Omental fat pad (tissue), 4 donors: ENCODE results near the gene MTG1. TPM values are rescaled to one million over a fixed set of nuclear protein-coding genes. Genes with fewer than 3 reads are reported as not detected.

ENCODE experiments used
- ATAC-seq: fragments of 150-250 bp; one replicate; pipeline ENCODE4 v1.9.1; 2016; ENCODE audit warnings: mild to moderate bottlenecking, moderate library complexity; ENCODE audit not compliant: low FRiP score
- DNase-seq: peaks from one replicate; pipeline ENCODE4 v3.0.0-alpha.2; 2019; ENCODE audit warnings: low spot score
- total RNA-seq, 4 donors: library from RNA; depleted of rRNA; stranded (reverse); fragments of >200 nt; gene quantifications; one replicate each; pipeline ENCODE4 v1.1.0, GENCODE V29; 2016
- TF ChIP-seq, protein P1 (sequence below), 3 donors: fragments of 450-650 bp; IDR thresholded peaks; one replicate each; pipeline ENCODE4 v1.5.1; 2016 to 2017; ENCODE audit warnings: antibody characterized with exemption in 3 of 3, mild to moderate bottlenecking in 3 of 3, moderate library complexity in 2 of 3

MTG1 gene
- total RNA-seq, 4 donors from 2014 or later = 14.6 to 30.9 (median 21.3) TPM

DNA sequence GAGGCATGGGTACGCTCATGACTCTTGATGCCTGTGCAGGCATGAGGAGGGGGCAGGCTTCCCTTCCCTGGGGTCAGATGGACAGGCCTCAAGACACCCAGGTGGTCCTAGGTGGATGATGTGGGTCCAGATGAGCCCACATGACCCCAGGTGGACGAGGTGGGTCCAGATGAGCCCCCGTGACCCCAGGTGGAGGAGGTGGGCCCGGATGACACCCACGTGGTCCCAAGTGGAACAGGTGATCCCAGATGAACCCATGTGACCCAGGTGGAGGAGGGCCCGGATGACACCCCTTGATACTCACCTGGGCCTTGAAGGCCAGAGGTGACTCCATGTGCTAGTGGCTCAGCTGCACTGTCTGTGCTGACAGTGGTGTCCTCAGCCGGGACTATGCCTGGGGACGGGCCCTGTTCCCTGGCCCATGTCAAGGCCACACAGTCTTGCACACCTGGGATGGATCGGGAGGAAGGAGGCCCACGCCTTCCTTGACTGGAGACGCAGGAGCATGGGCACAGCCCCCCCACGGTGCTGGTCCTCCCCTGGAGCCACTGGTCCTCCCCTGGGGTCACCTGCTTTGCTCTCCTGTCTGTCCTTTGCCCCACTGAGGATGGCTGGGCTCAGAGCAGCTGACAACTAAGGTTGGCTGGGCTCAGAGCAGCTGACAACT is 43.5 kb upstream of the MTG1 start:
- no peak for ATAC-seq
- TF ChIP-seq, protein P1, sequence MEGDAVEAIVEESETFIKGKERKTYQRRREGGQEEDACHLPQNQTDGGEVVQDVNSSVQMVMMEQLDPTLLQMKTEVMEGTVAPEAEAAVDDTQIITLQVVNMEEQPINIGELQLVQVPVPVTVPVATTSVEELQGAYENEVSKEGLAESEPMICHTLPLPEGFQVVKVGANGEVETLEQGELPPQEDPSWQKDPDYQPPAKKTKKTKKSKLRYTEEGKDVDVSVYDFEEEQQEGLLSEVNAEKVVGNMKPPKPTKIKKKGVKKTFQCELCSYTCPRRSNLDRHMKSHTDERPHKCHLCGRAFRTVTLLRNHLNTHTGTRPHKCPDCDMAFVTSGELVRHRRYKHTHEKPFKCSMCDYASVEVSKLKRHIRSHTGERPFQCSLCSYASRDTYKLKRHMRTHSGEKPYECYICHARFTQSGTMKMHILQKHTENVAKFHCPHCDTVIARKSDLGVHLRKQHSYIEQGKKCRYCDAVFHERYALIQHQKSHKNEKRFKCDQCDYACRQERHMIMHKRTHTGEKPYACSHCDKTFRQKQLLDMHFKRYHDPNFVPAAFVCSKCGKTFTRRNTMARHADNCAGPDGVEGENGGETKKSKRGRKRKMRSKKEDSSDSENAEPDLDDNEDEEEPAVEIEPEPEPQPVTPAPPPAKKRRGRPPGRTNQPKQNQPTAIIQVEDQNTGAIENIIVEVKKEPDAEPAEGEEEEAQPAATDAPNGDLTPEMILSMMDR (IDR thresholded peaks at IDR 0.05) = no peak
- no peak for DNase-seq

DNA sequence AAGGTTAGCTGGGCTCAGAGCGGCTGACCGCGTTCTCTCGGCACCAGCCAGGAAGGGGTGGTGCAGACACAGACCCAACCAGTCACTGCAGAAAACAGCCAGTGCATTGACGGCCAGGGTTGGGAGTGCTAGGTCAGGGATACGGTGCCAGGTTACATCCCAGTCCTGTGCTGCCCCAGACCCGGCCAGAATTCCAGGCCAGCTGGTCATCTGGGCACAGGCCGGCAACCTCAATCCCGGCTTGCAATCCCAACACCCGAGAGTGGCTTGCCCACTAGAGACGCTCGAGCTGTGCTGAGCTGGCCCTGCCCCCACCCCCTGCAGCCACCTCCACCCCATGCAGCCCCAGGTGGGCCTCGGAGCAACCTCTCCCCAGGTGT is 43.0 kb upstream of the MTG1 start:
- ATAC-seq (no peak), DNase-seq (no peak)
- TF ChIP-seq, protein P1 (IDR thresholded peaks at IDR 0.05) = no peak

DNA sequence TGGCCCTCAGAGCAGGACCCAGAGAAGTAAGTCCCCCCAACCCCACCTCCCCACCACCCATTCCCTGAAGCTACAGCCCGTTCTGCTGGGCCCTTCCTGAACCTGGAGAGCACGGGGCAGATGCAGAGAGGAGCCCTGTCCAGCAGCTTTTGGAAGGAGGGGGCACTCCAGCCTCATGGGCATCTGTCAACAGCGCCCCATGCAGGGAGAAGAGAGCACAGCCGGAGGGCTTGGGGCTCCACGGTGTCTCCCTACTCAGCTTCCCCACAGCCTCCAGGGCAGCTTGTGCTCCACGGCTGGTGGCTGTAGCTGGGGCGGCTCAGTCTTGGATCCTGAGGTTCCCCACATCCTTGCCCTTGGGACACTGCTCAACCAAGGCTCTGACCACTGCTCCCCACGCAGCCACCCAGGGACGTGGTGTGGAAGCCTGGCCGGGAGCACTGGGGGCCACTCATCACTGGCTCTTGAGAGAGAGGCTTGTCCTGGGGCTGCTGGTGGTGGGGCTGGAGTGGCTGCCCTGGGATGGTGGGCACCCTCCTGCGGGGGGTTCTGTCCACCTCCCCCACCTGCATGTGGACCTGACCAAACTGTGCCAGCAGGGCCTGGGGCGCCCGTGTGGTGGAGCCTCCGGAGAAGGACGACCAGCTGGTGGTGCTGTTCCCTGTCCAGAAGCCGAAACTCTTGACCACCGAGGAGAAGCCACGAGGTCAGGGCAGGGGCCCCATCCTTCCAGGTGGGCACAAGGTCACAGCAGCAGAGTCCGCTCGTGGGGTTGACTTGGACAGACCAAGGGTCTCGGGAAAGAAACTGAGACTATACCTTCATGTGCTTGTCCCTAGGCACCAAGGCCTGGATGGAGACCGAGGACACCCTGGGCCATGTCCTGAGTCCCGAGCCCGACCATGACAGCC is 42.3 kb upstream of the MTG1 start:
- TF ChIP-seq, protein P1 (IDR thresholded peaks at IDR 0.05) = no peak
- no peak for ATAC-seq
- no peak for DNase-seq

DNA sequence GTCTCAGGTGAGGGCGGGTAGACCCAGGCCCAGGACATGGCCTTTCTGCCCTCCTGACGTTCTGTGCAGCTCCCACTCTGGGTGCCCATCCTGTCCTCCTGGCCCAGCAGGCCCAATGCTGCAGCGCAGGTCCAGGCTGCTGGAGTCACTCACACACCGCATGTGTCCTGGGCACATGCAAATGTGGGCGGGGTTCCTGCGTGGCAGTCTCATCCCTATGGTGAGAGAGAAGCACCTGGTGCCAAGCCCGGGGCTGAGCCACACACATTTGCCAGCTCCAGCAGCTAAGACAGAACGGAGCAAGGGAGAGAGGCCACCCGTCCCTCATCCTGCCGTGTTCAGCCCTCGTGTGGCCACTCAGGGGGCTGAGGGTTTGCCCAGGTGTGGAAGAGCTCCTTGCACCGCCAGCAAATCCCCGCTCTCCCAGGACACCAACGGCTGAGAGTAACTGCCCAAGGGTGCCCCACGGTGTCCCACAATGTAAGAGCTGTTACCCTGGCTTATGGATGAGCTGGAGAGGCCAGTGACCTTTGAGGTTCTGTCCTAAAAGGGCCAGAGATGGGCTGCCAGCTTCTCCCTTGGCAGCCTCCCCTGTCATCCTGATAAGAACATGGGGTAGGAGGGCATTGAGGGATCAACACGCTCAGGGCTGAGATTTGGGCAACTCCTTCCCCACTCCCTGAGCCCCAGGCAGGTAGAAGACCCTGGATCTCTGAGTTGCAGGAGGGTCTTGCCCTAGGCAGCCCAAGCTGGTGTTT is 40.6 kb upstream of the MTG1 start:
- TF ChIP-seq, protein P1 (IDR thresholded peaks at IDR 0.05) = no peak
- no peak for DNase-seq
- no peak for ATAC-seq

GRCh38 chr10:133353988-133354605 is 39.9 kb upstream of the MTG1 start:
- no peak for ATAC-seq
- DNase-seq = no peak
- TF ChIP-seq, protein P1 (IDR thresholded peaks at IDR 0.05) = no peak

GRCh38 chr10:133354672-133355240 is 39.2 kb upstream of the MTG1 start:
- TF ChIP-seq, protein P1 (IDR thresholded peaks at IDR 0.05) = no peak
- ATAC-seq (no peak), DNase-seq (no peak)
